ENCODE measurements around the gene ABHD5.

The ABHD5 gene

DNA sequence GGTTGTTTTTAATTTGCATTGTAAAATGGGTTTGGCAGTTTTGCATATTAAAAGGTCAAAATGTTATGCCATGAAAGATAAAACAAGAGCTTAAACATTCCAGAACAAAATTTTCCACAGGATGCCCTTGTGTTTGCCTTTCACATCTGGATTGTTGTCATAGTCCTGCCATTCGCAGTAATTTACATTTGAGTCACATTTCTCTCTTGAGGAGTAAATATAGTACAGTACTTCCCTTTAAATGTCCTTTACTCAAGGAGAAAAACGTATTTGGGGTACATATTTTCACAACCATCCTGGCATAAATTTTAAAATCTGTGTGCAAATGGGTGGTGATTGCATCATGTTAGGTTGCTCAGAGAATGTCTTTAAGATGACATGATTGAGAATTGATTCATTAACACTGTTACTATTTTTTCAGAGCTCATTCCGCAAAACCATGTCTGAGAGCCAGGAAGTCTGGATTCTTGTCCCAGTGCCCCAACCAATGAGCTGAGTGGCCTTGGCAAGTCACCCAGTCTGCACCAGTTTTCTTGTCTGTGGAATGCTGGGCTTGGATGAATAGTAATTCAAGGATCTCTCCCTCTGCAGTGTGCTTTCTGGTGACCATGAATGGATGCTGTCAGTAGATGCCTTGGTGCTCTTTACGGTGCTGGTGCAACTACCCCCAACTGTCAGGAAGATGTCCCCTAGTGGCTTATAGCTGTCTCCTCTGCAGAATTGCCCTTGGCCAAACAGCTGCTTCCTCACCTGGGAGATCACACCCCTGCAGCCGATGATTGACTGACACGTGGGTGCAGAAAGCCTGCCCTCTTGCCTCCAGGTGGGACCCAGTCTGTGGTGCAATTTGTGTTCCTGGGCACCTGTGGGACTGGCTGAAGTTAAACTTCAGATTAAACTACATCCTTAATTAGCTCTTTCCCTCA is 43.0 kb downstream of the ABHD5 start:
- DNase-seq (ENCODE audit: low read depth): peak; percentile 98
- peak; percentile 24; the same call in 1 of the 2 replicates for TF ChIP-seq CTCF (conservative IDR thresholded peaks at IDR 0.05; ENCODE audit: low read length)
- H3K4me3 ChIP-seq (ENCODE audit: low read length): no peak overlapping the region

- no peak for TF ChIP-seq CTCF (conservative IDR thresholded peaks at IDR 0.05; ENCODE audit: low read length)
- no peak overlapping the region for H3K4me3 ChIP-seq (ENCODE audit: low read length)
- peak; percentile 12 for DNase-seq (ENCODE audit: low read depth)
Measured at GRCh38 chr3:43734685-43735084, 43.9 kb downstream of the ABHD5 start.

DNA sequence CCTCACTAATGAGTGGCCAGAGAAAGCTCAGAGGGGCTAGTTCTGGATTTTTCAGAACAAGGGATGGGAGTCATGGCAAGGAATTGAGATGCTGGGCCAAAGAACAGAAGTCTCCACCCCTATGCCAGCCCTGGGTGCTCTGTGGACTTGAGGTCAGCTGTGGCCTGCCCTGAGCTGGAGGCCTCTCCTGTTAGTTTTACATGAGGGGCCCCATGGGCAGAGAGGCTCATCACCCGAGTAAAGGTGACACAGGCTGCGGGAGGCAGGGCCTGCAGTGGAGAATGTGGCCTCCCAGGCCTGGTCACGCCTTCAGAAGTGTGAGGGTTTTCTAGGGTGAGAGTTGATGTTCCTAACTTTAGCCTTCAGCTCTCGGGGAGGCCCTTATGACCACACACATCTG is 44.9 kb downstream of the ABHD5 start:
- TF ChIP-seq CTCF (conservative IDR thresholded peaks at IDR 0.05; ENCODE audit: low read length): no peak
- no peak overlapping the region for H3K4me3 ChIP-seq (ENCODE audit: low read length)

GRCh38 chr3:43736558-43737440 is 46.1 kb downstream of the ABHD5 start:
- no peak overlapping the region for H3K4me3 ChIP-seq (ENCODE audit: low read length)
- DNase-seq (ENCODE audit: low read depth): no peak
- TF ChIP-seq CTCF (conservative IDR thresholded peaks at IDR 0.05; ENCODE audit: low read length): no peak

More for the DNA sequence above, 44.9 kb downstream of the ABHD5 start:
- DNase-seq (ENCODE audit: low read depth): no peak

GRCh38 chr3:43738305-43738704 is 47.6 kb downstream of the ABHD5 start:
- DNase-seq (ENCODE audit: low read depth): no peak
- H3K4me3 ChIP-seq (ENCODE audit: low read length): no peak overlapping the region
- no peak for TF ChIP-seq CTCF (conservative IDR thresholded peaks at IDR 0.05; ENCODE audit: low read length)

DNA sequence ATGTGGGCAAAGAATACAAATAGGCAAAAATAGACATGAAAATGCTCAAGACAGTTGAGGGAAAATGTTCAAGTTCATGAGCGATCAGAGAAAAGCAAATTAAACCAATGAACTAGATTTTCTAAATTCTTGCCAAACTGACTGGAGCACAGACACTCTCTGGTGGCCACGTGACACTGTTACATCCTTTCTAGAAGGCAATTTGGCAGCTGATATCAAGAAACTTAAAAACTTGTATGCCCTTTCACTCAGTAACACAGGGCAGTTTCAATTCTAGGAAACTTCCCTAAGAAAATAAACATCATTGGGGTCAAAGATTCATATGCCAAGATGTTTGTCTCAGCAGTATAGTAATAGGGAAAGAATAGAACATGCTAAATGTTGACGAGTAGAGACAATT is 52.2 kb downstream of the ABHD5 start:
- peak; percentile 36 for TF ChIP-seq CTCF (conservative IDR thresholded peaks at IDR 0.05; ENCODE audit: low read length)
- peak; percentile 39 for DNase-seq (ENCODE audit: low read depth)
- no peak overlapping the region for H3K4me3 ChIP-seq (ENCODE audit: low read length)

All from AG10803 (cell line).